ENCODE measurements around the gene SLC38A9. TPM values are rescaled to one million over a fixed set of nuclear protein-coding genes. Genes with fewer than 3 reads are reported as not detected.
"Not testable (repeated sequence)": the region's sequence is repeated elsewhere in the genome, so short reads cannot be mapped to it uniquely, and the experiment has no call there.

Gene SLC38A9
- total RNA-seq, 1 experiment from 2014 or later = 27.0 TPM

DNA sequence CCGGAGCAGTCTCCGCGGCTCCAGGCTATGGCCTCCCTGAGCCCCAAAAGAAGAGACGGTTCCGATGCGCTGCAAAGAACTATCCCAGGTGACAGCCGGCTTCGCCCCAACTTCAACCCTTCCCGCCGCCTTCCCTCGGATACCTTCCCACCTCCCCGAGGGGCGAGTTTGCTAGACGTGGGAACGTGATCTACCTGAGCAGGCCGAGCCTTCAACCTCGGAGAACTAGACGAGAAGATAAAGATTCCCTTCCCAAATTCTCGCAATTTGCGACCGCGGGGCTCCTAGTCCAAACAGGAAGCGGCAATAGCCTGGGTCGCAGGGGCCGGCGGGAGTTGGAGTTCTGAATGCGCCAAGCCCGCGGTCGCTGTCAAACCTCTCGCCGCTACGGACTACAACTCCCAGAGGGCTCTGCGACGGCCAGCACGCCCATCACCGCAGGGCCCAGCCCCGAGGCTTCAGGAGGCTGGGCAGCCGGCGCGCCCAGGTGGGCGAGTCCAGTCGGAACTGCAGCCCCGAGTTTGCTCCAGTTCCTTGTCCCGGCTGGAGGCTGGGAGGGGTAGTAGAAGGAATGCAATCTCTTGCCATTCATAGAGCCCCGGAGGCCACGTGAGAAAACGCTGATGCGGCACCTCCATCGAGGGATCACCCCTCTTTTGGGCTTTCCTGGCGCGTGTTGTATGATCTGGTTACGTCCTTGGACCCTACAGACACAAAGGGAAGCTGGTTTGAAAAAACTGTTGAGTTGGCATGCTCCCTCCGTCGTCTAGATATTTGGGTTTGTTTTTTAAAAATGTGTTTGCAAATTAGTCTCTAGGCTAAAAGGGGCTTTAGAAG is at the start of gene SLC38A9 (continued):
- TF ChIP-seq SMAD3 (CRISPR knock-in tag; IDR thresholded peaks at IDR 0.05; ENCODE audit: borderline replicate concordance) (no peak), ETV6 (CRISPR knock-in tag; IDR thresholded peaks at IDR 0.05) (peak; percentile 22; the same call in 1 of the 2 replicates), CREM (CRISPR knock-in tag; IDR thresholded peaks at IDR 0.05) (peak; percentile 75; the same call in 1 of the 2 replicates)
- TF ChIP-seq, protein P1, sequence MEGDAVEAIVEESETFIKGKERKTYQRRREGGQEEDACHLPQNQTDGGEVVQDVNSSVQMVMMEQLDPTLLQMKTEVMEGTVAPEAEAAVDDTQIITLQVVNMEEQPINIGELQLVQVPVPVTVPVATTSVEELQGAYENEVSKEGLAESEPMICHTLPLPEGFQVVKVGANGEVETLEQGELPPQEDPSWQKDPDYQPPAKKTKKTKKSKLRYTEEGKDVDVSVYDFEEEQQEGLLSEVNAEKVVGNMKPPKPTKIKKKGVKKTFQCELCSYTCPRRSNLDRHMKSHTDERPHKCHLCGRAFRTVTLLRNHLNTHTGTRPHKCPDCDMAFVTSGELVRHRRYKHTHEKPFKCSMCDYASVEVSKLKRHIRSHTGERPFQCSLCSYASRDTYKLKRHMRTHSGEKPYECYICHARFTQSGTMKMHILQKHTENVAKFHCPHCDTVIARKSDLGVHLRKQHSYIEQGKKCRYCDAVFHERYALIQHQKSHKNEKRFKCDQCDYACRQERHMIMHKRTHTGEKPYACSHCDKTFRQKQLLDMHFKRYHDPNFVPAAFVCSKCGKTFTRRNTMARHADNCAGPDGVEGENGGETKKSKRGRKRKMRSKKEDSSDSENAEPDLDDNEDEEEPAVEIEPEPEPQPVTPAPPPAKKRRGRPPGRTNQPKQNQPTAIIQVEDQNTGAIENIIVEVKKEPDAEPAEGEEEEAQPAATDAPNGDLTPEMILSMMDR (IDR thresholded peaks at IDR 0.05) = no peak
- TF ChIP-seq, protein P2, sequence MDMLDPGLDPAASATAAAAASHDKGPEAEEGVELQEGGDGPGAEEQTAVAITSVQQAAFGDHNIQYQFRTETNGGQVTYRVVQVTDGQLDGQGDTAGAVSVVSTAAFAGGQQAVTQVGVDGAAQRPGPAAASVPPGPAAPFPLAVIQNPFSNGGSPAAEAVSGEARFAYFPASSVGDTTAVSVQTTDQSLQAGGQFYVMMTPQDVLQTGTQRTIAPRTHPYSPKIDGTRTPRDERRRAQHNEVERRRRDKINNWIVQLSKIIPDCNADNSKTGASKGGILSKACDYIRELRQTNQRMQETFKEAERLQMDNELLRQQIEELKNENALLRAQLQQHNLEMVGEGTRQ (CRISPR knock-in tag; IDR thresholded peaks at IDR 0.05) = 0 out of 2 replicates have a peak, but pooled peaks have one; percentile 34

DNA sequence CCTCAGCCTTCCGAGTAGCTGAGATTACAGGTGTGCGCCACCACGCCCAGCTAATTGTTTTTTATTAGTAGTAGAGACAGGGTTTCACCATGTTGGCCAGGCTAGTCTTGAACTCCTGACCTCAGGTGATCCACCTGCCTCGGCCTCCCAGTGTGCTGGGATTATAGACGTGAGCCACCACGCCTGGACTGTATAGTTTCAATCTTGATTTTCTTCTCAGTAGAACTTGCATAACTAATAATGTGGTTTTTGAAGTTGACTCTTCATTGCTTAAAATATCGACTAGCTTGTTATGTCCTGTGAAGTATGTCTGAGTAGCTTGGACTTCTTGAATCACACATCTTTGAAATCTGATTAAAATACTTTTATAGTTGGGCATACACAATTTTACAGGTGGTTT is 49.6 kb upstream of the SLC38A9 start:
- H3K4me1 Mint-ChIP-seq; ATAC-seq; DNase-seq (ENCODE audit: low spot score); H3K27me3 Mint-ChIP-seq (ENCODE audit: low read depth); POLR2A ChIA-PET; H3K4me3 Mint-ChIP-seq; H3K27ac Mint-ChIP-seq; CTCF ChIA-PET; H3K36me3 Mint-ChIP-seq; H3K9me3 Mint-ChIP-seq: not testable (repeated sequence)

DNA sequence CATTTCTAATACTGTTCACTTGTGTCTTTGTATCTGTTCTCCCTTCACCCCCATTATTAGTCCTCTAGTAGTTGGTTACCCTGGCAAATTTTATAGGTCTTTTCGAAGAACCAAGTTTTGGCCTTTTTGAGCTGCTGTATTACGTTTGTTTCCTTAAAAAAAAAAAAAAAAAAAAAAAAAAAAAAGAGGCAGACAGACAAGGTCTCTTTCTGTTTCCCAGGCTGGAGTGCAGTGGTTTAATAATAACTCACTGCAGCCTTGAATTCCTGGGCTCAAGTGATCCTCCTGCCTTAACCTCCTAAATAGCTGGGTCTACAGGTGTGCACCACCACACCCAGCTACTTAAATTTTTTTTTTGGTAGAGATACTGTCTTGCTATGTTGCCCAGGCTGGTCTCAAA is 46.6 kb upstream of the SLC38A9 start:
- ATAC-seq = no peak
- no peak overlapping the region for H3K4me3 Mint-ChIP-seq

DNA sequence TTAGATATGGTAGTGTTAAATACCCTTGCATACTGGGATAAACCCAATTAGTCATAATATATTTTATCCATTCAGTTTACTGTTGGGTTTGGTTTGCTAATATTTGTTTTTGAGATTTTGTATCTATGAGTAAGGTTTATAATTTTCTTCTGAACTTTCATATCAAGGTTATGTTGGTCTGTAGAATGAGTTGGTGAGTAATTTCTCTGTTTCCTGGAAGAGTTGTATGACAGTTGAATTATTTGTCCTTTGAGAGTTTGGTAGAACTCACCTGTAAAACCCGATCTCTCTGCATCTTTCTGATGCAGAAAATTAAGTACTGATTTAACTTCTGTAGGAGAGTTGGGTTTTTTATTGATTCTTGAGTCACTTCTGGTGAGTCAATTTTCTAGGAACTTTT is 46.1 kb upstream of the SLC38A9 start:
- H3K36me3 Mint-ChIP-seq = no peaks in the 10 kb centered on the region
- ATAC-seq (no peak), DNase-seq (ENCODE audit: low spot score) (no peak)
- no peak overlapping the region for H3K27ac Mint-ChIP-seq
- H3K27me3 Mint-ChIP-seq (ENCODE audit: low read depth) = no peaks in the 10 kb centered on the region
- CTCF ChIA-PET = no interaction called here
- no peaks in the 10 kb centered on the region for H3K9me3 Mint-ChIP-seq
- no peaks in the 10 kb centered on the region for H3K4me1 Mint-ChIP-seq
- POLR2A ChIA-PET = no interaction called here
- H3K4me3 Mint-ChIP-seq = no peak overlapping the region
- TF ChIP-seq ZNF232 (CRISPR knock-in tag; IDR thresholded peaks at IDR 0.05) (no peak), CREM (CRISPR knock-in tag; IDR thresholded peaks at IDR 0.05) (no peak), JUN (CRISPR knock-in tag; IDR thresholded peaks at IDR 0.05) (no peak)
- TF ChIP-seq, protein P3, sequence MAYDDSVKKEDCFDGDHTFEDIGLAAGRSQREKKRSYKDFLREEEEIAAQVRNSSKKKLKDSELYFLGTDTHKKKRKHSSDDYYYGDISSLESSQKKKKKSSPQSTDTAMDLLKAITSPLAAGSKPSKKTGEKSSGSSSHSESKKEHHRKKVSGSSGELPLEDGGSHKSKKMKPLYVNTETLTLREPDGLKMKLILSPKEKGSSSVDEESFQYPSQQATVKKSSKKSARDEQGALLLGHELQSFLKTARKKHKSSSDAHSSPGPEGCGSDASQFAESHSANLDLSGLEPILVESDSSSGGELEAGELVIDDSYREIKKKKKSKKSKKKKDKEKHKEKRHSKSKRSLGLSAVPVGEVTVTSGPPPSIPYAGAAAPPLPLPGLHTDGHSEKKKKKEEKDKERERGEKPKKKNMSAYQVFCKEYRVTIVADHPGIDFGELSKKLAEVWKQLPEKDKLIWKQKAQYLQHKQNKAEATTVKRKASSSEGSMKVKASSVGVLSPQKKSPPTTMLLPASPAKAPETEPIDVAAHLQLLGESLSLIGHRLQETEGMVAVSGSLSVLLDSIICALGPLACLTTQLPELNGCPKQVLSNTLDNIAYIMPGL (CRISPR knock-in tag; IDR thresholded peaks at IDR 0.05) = no peak
- TF ChIP-seq, protein P4, sequence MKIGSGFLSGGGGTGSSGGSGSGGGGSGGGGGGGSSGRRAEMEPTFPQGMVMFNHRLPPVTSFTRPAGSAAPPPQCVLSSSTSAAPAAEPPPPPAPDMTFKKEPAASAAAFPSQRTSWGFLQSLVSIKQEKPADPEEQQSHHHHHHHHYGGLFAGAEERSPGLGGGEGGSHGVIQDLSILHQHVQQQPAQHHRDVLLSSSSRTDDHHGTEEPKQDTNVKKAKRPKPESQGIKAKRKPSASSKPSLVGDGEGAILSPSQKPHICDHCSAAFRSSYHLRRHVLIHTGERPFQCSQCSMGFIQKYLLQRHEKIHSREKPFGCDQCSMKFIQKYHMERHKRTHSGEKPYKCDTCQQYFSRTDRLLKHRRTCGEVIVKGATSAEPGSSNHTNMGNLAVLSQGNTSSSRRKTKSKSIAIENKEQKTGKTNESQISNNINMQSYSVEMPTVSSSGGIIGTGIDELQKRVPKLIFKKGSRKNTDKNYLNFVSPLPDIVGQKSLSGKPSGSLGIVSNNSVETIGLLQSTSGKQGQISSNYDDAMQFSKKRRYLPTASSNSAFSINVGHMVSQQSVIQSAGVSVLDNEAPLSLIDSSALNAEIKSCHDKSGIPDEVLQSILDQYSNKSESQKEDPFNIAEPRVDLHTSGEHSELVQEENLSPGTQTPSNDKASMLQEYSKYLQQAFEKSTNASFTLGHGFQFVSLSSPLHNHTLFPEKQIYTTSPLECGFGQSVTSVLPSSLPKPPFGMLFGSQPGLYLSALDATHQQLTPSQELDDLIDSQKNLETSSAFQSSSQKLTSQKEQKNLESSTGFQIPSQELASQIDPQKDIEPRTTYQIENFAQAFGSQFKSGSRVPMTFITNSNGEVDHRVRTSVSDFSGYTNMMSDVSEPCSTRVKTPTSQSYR (CRISPR knock-in tag; IDR thresholded peaks at IDR 0.05) = no peak
- TF ChIP-seq, protein P5, sequence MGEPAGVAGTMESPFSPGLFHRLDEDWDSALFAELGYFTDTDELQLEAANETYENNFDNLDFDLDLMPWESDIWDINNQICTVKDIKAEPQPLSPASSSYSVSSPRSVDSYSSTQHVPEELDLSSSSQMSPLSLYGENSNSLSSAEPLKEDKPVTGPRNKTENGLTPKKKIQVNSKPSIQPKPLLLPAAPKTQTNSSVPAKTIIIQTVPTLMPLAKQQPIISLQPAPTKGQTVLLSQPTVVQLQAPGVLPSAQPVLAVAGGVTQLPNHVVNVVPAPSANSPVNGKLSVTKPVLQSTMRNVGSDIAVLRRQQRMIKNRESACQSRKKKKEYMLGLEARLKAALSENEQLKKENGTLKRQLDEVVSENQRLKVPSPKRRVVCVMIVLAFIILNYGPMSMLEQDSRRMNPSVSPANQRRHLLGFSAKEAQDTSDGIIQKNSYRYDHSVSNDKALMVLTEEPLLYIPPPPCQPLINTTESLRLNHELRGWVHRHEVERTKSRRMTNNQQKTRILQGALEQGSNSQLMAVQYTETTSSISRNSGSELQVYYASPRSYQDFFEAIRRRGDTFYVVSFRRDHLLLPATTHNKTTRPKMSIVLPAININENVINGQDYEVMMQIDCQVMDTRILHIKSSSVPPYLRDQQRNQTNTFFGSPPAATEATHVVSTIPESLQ (CRISPR knock-in tag; IDR thresholded peaks at IDR 0.05) = no peak

More for the DNA sequence above, 46.6 kb upstream of the SLC38A9 start:
- ChIA-PET CTCF (no interaction called here), POLR2A (no interaction called here)
- Mint-ChIP-seq H3K9me3 (no peaks in the 10 kb centered on the region), H3K4me1 (no peaks in the 10 kb centered on the region), H3K27me3 (ENCODE audit: low read depth) (no peaks in the 10 kb centered on the region), H3K27ac (no peak overlapping the region), H3K36me3 (no peaks in the 10 kb centered on the region)
- TF ChIP-seq, protein P6, sequence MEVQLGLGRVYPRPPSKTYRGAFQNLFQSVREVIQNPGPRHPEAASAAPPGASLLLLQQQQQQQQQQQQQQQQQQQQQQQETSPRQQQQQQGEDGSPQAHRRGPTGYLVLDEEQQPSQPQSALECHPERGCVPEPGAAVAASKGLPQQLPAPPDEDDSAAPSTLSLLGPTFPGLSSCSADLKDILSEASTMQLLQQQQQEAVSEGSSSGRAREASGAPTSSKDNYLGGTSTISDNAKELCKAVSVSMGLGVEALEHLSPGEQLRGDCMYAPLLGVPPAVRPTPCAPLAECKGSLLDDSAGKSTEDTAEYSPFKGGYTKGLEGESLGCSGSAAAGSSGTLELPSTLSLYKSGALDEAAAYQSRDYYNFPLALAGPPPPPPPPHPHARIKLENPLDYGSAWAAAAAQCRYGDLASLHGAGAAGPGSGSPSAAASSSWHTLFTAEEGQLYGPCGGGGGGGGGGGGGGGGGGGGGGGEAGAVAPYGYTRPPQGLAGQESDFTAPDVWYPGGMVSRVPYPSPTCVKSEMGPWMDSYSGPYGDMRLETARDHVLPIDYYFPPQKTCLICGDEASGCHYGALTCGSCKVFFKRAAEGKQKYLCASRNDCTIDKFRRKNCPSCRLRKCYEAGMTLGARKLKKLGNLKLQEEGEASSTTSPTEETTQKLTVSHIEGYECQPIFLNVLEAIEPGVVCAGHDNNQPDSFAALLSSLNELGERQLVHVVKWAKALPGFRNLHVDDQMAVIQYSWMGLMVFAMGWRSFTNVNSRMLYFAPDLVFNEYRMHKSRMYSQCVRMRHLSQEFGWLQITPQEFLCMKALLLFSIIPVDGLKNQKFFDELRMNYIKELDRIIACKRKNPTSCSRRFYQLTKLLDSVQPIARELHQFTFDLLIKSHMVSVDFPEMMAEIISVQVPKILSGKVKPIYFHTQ (CRISPR knock-in tag; IDR thresholded peaks at IDR 0.05) = no peak
- DNase-seq (ENCODE audit: low spot score) = no peak

All from WTC11 (cell line).